ENCODE measurements around the gene KDM4C.

Gene KDM4C

GRCh38 chr9:6904371-6904770, 146.6 kb downstream of the KDM4C start:
- DNase-seq (ENCODE audit: low read depth): no peak

GRCh38 chr9:6905850-6906375, 148.1 kb downstream of the KDM4C start:
- no peak for DNase-seq (ENCODE audit: low read depth)

GRCh38 chr9:6907772-6908381, 150.1 kb downstream of the KDM4C start:
- DNase-seq (ENCODE audit: low read depth): no peak

- DNase-seq (ENCODE audit: low read depth): no peak
Measured at GRCh38 chr9:6909181-6909580, 151.4 kb downstream of the KDM4C start.

GRCh38 chr9:6910032-6910431, 152.3 kb downstream of the KDM4C start:
- no peak for DNase-seq (ENCODE audit: low read depth)

GRCh38 chr9:6910497-6910896, 152.7 kb downstream of the KDM4C start:
- no peak for DNase-seq (ENCODE audit: low read depth)

GRCh38 chr9:6911901-6912638, 154.3 kb downstream of the KDM4C start:
- DNase-seq (ENCODE audit: low read depth): no peak

GRCh38 chr9:6915635-6916034, 157.9 kb downstream of the KDM4C start:
- DNase-seq (ENCODE audit: low read depth): no peak

GRCh38 chr9:6917162-6917561, 159.4 kb downstream of the KDM4C start:
- DNase-seq (ENCODE audit: low read depth): no peak

- no peak for DNase-seq (ENCODE audit: low read depth)
Measured at GRCh38 chr9:6920041-6920440, 162.3 kb downstream of the KDM4C start.

GRCh38 chr9:6921315-6921714, 163.5 kb downstream of the KDM4C start:
- no peak for DNase-seq (ENCODE audit: low read depth)

- no peak for DNase-seq (ENCODE audit: low read depth)
Measured at GRCh38 chr9:6922124-6922676, 164.4 kb downstream of the KDM4C start.

- DNase-seq (ENCODE audit: low read depth): no peak
Measured at GRCh38 chr9:6922680-6923079, 164.9 kb downstream of the KDM4C start.

GRCh38 chr9:6923086-6923485, 165.3 kb downstream of the KDM4C start:
- DNase-seq (ENCODE audit: low read depth): no peak

- no peak for DNase-seq (ENCODE audit: low read depth)
Measured at GRCh38 chr9:6924149-6924548, 166.4 kb downstream of the KDM4C start.

- DNase-seq (ENCODE audit: low read depth): no peak
Measured at GRCh38 chr9:6924988-6925563, 167.3 kb downstream of the KDM4C start.

GRCh38 chr9:6925836-6926235, 168.1 kb downstream of the KDM4C start:
- DNase-seq (ENCODE audit: low read depth): no peak

- no peak for DNase-seq (ENCODE audit: low read depth)
Measured at GRCh38 chr9:6926436-6926835, 168.7 kb downstream of the KDM4C start.

- no peak for DNase-seq (ENCODE audit: low read depth)
Measured at GRCh38 chr9:6927838-6928237, 170.1 kb downstream of the KDM4C start.

GRCh38 chr9:6928863-6929262, 171.1 kb downstream of the KDM4C start:
- no peak for DNase-seq (ENCODE audit: low read depth)

- DNase-seq (ENCODE audit: low read depth): no peak
Measured at GRCh38 chr9:6929441-6930215, 171.9 kb downstream of the KDM4C start.

GRCh38 chr9:6930827-6931226, 173.1 kb downstream of the KDM4C start:
- DNase-seq (ENCODE audit: low read depth): no peak
